H9 (cell line): Measurements from ENCODE around the gene HIGD2B. TPM values are rescaled to one million over a fixed set of nuclear protein-coding genes. Genes with fewer than 3 reads are reported as not detected.

Experiments used
- DNase-seq: peaks from one replicate; pipeline ENCODE4 v3.0.0-alpha.2; 2017
- H2AFZ ChIP-seq: one replicate; pipeline ENCODE4 v1.6.1; 2013; ENCODE audit warnings: mild to moderate bottlenecking, low read length, control low read depth, moderate library complexity
- H2AK5ac ChIP-seq: 2 replicates; pipeline ENCODE4 v1.6.1; 2013; ENCODE audit warnings: low read length, control low read depth, mixed read lengths; ENCODE audit not compliant: insufficient read length
- H2BK120ac ChIP-seq: one replicate; pipeline ENCODE4 v1.6.1; 2013; ENCODE audit warnings: low read depth, mild to moderate bottlenecking, low read length, control low read depth, inconsistent platforms; ENCODE audit not compliant: poor library complexity, severe bottlenecking
- H2BK12ac ChIP-seq: 2 replicates; pipeline ENCODE4 v1.6.1; 2013; ENCODE audit warnings: low read length, control low read depth, mixed read lengths, low read depth; ENCODE audit not compliant: insufficient read length
- H2BK15ac ChIP-seq: 2 replicates; pipeline ENCODE4 v1.6.1; 2013; ENCODE audit warnings: low read depth, low read length, control low read depth
- H2BK20ac ChIP-seq: one replicate; pipeline ENCODE4 v1.6.1; 2013; ENCODE audit warnings: low read depth, mild to moderate bottlenecking, low read length, control low read depth, inconsistent platforms; ENCODE audit not compliant: poor library complexity, severe bottlenecking
- H2BK5ac ChIP-seq: 2 replicates; pipeline ENCODE4 v1.6.1; 2013; ENCODE audit warnings: low read length, control low read depth, mixed read lengths; ENCODE audit not compliant: insufficient read length
- H3K14ac ChIP-seq: 2 replicates; pipeline ENCODE4 v1.6.1; 2013; ENCODE audit warnings: low read length, control low read depth; ENCODE audit not compliant: insufficient read depth
- H3K18ac ChIP-seq: 2 replicates; pipeline ENCODE4 v1.6.1; 2013; ENCODE audit warnings: low read depth, mild to moderate bottlenecking, mixed read lengths, low read length, control low read depth; ENCODE audit not compliant: insufficient read length
- H3K23ac ChIP-seq: 2 replicates; pipeline ENCODE4 v1.6.1; 2013; ENCODE audit warnings: low read length, control low read depth, mixed read lengths, low read depth; ENCODE audit not compliant: insufficient read length
- H3K23me2 ChIP-seq: 2 replicates; pipeline ENCODE4 v1.6.1; 2013; ENCODE audit warnings: low read depth, mild to moderate bottlenecking, mixed read lengths, low read length, control low read depth; ENCODE audit not compliant: insufficient read length, poor library complexity, severe bottlenecking
- H3K27ac ChIP-seq: 2 replicates; pipeline ENCODE4 v1.5.1; 2013; ENCODE audit warnings: low read length, control low read depth, mixed read lengths, low read depth; ENCODE audit not compliant: insufficient read length
- H3K27me3 ChIP-seq: 2 replicates; pipeline ENCODE4 v1.6.1; 2013; ENCODE audit warnings: low read length, control low read depth, inconsistent platforms; ENCODE audit not compliant: insufficient read depth
- H3K4ac ChIP-seq: 2 replicates; pipeline ENCODE4 v1.6.1; 2013; ENCODE audit warnings: low read depth, mild to moderate bottlenecking, control low read depth, inconsistent platforms, low read length, moderate library complexity
- H3K4me1 ChIP-seq: 2 replicates; pipeline ENCODE4 v1.6.1; 2013; ENCODE audit warnings: low read length, control low read depth, inconsistent platforms; ENCODE audit not compliant: insufficient read depth
- H3K4me2 ChIP-seq: 2 replicates; pipeline ENCODE4 v1.6.1; 2013; ENCODE audit warnings: low read length, control low read depth, mixed read lengths; ENCODE audit not compliant: insufficient read length, insufficient read depth
- H3K56ac ChIP-seq: 2 replicates; pipeline ENCODE4 v1.6.1; 2013; ENCODE audit warnings: low read depth, mild to moderate bottlenecking, mixed read lengths, low read length, control low read depth; ENCODE audit not compliant: insufficient read length
- H3K79me1 ChIP-seq: 2 replicates; pipeline ENCODE4 v1.6.1; 2013; ENCODE audit warnings: low read depth, mild to moderate bottlenecking, moderate library complexity, low read length, control low read depth, inconsistent platforms; ENCODE audit not compliant: insufficient read depth, poor library complexity, severe bottlenecking
- H3K79me2 ChIP-seq: 2 replicates; pipeline ENCODE4 v1.6.1; 2013; ENCODE audit warnings: low read length, control low read depth, inconsistent platforms; ENCODE audit not compliant: insufficient read depth
- H3K9ac ChIP-seq: 2 replicates; pipeline ENCODE4 v1.6.1; 2013; ENCODE audit warnings: low read length, control low read depth, mixed read lengths; ENCODE audit not compliant: insufficient read length; ENCODE audit errors: extremely low read depth
- H3K9me3 ChIP-seq: one replicate; pipeline ENCODE4 v1.6.1; 2013; ENCODE audit warnings: low read depth, low read length, inconsistent platforms; ENCODE audit not compliant: control insufficient read depth
- H3T11ph ChIP-seq: one replicate; pipeline ENCODE4 v1.6.1; 2013; ENCODE audit warnings: mild to moderate bottlenecking, low read length, control low read depth, inconsistent platforms
- H4K20me1 ChIP-seq: one replicate; pipeline ENCODE4 v1.6.1; 2013; ENCODE audit not compliant: control insufficient read depth, insufficient read length, insufficient read depth
- H4K5ac ChIP-seq: 2 replicates; pipeline ENCODE4 v1.6.1; 2013; ENCODE audit warnings: low read depth, mild to moderate bottlenecking, mixed read lengths, low read length, control low read depth; ENCODE audit not compliant: insufficient read length
- H4K8ac ChIP-seq: replicated peaks from 2 replicates; pipeline ENCODE4 v1.6.1; 2013; ENCODE audit warnings: low read length, control low read depth, mixed read lengths, low read depth; ENCODE audit not compliant: insufficient read length
- H4K91ac ChIP-seq: 2 replicates; pipeline ENCODE4 v1.6.1; 2013; ENCODE audit warnings: low read depth, mild to moderate bottlenecking, moderate library complexity, mixed read lengths, low read length, control low read depth; ENCODE audit not compliant: insufficient read length
- H3K27ac Mint-ChIP-seq, 3 experiments: 2 replicates in 2 of 3; 3 replicates in 1 of 3; pipeline ENCODE4 v1.8.0; 2020 to 2021; ENCODE audit warnings: mixed read lengths in 3 of 3, mild to moderate bottlenecking in 1 of 3, moderate library complexity in 1 of 3
- H3K27me3 Mint-ChIP-seq: 2 replicates; pipeline ENCODE4 v1.8.0; 2021; ENCODE audit warnings: low read depth, mild to moderate bottlenecking, moderate library complexity, mixed read lengths
- H3K36me3 Mint-ChIP-seq, 3 experiments: 2 replicates in 2 of 3; 3 replicates in 1 of 3; pipeline ENCODE4 v1.8.0; 2020 to 2021; ENCODE audit warnings: low read depth in 3 of 3, mixed read lengths in 3 of 3; ENCODE audit not compliant: insufficient read depth in 1 of 3
- H3K4me1 Mint-ChIP-seq, 2 experiments: 2 replicates each; pipeline ENCODE4 v1.8.0; 2020; ENCODE audit warnings: mixed read lengths in 2 of 2
- H3K4me3 Mint-ChIP-seq, 2 experiments: 2 replicates in 1 of 2; 3 replicates in 1 of 2; pipeline ENCODE4 v1.8.0; 2020 to 2021; ENCODE audit warnings: mild to moderate bottlenecking in 2 of 2, mixed read lengths in 2 of 2, moderate library complexity in 1 of 2
- H3K9me3 Mint-ChIP-seq, 2 experiments: 2 replicates in 1 of 2; 3 replicates in 1 of 2; pipeline ENCODE4 v1.8.0; 2020; ENCODE audit warnings: mild to moderate bottlenecking in 2 of 2, mixed read lengths in 2 of 2, moderate library complexity in 1 of 2
- WGBS: extraction: QIAGEN DNeasy Blood & Tissue Kit; methylation state at CpG from one replicate; pipeline ENCODE4 v1.1.7; 2013; ENCODE audit warnings: missing lambda C conversion rate, low lambda C conversion rate, mixed read lengths; ENCODE audit not compliant: insufficient read length; ENCODE audit errors: extremely low coverage; 5-methylcytosine and 5-hydroxymethylcytosine counted together
- total RNA-seq: library from RNA; stranded (reverse); gene quantifications from 2 replicates; pipeline ENCODE4 v1.2.1, GENCODE V29; 2021
- TF ChIP-seq, protein P1 (sequence below): fragments of 200-600 bp; sonication (generic); conservative IDR thresholded peaks from 3 replicates; pipeline ENCODE4 v1.8.0; 2021; ENCODE audit warnings: antibody characterized with exemption, mild to moderate bottlenecking

HIGD2B gene
- total RNA-seq, 1 experiment from 2014 or later: not detected

DNA sequence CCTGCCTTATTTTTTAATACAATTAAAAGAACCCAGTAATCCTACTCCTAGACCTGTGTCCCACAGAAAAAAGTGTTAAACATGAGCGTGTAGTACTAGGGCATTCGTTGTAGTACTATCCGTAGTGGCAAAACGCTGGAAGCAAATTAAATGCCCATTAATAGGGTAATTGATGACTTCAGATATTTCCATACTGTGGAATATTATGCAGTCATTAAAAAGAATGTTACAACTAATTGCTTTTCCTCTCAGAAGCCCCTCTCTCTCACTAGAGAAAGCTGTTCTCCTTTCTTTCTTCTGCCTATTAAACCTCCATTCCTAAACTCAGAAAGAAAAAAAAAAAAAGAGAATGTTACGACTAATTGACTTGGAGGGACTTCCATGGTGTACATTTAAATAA is 2.7 kb upstream of the HIGD2B start:
- Histone ChIP-seq H3K79me1 (no peaks in the 10 kb centered on the region), H2BK5ac (no peak overlapping the region), H4K5ac (no peak overlapping the region), H3K9me3 (no peaks in the 10 kb centered on the region), H3K4ac (no peak overlapping the region), H4K8ac (no peak overlapping the region), H4K20me1 (no peaks in the 10 kb centered on the region), H2AK5ac (no peak overlapping the region), H2BK20ac (no peak overlapping the region), H3K14ac (no peak overlapping the region), H3K27me3 (no peaks in the 10 kb centered on the region), H3K27ac (no peak overlapping the region), H2BK120ac (no peak overlapping the region), H3K56ac (no peak overlapping the region), H3K4me1 (no peaks in the 10 kb centered on the region; the same call in 1 of the 2 replicates), H3K18ac (no peak overlapping the region), H3K9ac (no peak overlapping the region), H3K79me2 (no peaks in the 10 kb centered on the region; the same call in 1 of the 2 replicates), H3K23ac (no peak overlapping the region), H2AFZ (no peak overlapping the region), H3K23me2 (peaks cover 3% of the 10 kb centered on the region), H2BK15ac (no peak overlapping the region), H3T11ph (no peak overlapping the region), H4K91ac (no peak overlapping the region), H2BK12ac (no peak overlapping the region), H3K4me2 (no peak overlapping the region)
- no peak overlapping the region for H3K27ac Mint-ChIP-seq
- no CpG with 5 or more reads among the region's 5 CpGs for WGBS
- no peak overlapping the region for H3K4me3 Mint-ChIP-seq
- TF ChIP-seq, protein P1, sequence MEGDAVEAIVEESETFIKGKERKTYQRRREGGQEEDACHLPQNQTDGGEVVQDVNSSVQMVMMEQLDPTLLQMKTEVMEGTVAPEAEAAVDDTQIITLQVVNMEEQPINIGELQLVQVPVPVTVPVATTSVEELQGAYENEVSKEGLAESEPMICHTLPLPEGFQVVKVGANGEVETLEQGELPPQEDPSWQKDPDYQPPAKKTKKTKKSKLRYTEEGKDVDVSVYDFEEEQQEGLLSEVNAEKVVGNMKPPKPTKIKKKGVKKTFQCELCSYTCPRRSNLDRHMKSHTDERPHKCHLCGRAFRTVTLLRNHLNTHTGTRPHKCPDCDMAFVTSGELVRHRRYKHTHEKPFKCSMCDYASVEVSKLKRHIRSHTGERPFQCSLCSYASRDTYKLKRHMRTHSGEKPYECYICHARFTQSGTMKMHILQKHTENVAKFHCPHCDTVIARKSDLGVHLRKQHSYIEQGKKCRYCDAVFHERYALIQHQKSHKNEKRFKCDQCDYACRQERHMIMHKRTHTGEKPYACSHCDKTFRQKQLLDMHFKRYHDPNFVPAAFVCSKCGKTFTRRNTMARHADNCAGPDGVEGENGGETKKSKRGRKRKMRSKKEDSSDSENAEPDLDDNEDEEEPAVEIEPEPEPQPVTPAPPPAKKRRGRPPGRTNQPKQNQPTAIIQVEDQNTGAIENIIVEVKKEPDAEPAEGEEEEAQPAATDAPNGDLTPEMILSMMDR: no peak
- H3K4me1 Mint-ChIP-seq: peaks cover 7% of the 10 kb centered on the region in 2 experiments
- no peak for DNase-seq
- no peaks in the 10 kb centered on the region for H3K27me3 Mint-ChIP-seq
- H3K36me3 Mint-ChIP-seq: peaks cover 0 to 5% (median 1%) of the 10 kb centered on the region in 3 experiments; a peak in 2 of 7 replicates
- no peaks in the 10 kb centered on the region; a peak in 1 of 5 replicates for H3K9me3 Mint-ChIP-seq
